GM12872 (cell line): ENCODE results near the gene TBC1D30.

ENCODE experiments used
- TF ChIP-seq, protein P1 (sequence below): IDR thresholded peaks from 3 replicates; pipeline ENCODE4 v1.5.1; 2011; ENCODE audit warnings: low read depth, mild to moderate bottlenecking, low read length, moderate library complexity; ENCODE audit not compliant: insufficient read depth

Gene TBC1D30

DNA sequence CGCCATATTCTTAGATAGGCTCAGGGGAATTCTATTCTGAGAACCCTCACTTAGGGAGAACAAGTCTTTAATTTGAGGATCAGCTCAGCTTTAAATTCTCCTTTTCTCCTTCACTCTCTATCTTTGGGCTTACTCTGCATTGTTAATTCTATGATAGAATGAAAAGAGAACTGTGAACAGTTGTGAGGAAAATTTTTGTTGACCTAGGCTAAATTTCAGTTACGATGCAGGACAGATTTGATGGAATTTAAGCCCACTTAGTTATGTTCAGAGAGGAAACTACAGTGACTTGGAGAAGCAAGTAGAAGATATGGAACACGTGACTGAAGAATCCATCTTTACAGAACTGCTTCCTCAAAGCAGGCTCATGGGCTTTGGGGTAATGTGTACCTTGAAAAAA lies 82.7 kb downstream of the TBC1D30 start:
- TF ChIP-seq, protein P1, sequence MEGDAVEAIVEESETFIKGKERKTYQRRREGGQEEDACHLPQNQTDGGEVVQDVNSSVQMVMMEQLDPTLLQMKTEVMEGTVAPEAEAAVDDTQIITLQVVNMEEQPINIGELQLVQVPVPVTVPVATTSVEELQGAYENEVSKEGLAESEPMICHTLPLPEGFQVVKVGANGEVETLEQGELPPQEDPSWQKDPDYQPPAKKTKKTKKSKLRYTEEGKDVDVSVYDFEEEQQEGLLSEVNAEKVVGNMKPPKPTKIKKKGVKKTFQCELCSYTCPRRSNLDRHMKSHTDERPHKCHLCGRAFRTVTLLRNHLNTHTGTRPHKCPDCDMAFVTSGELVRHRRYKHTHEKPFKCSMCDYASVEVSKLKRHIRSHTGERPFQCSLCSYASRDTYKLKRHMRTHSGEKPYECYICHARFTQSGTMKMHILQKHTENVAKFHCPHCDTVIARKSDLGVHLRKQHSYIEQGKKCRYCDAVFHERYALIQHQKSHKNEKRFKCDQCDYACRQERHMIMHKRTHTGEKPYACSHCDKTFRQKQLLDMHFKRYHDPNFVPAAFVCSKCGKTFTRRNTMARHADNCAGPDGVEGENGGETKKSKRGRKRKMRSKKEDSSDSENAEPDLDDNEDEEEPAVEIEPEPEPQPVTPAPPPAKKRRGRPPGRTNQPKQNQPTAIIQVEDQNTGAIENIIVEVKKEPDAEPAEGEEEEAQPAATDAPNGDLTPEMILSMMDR: no peak

DNA sequence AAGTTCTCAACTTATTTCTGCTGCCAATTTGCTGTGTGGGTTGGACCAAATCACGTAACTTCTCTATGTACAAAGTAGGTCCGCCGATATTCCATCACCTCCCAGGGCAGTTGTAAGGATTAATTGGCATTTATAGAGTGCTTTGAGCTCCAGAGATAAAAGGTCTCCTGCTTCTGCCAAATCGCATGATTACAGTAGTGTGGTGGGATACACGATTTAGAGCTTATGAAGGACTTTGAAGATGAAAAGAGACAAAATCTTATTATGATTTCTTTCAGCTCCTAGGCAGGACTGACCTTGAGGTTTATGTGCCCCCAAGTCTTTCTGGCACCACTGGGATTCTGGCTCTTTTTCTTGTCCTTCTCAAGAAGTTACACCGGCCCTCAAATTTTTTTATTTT lies 84.7 kb downstream of the TBC1D30 start:
- TF ChIP-seq, protein P1: no peak

DNA sequence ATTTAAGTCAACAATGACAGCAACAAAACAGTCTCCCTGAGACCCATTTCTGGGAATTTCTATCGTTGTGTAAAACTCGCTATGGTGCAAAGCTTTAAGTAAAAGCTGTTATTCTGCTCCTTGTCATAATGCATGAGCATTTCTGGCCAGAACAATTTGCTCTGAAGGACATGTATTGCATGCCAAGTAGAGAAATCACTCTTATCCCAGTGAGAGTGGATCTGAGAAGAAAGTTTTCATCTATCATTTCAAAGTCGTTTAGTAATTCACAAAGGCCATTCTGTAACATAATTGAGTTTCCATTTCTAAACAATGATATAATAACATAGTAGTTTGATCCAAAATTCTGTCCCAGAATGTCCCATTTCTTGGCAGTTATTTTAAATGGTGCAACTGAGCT lies 86.6 kb downstream of the TBC1D30 start:
- TF ChIP-seq, protein P1: no peak

DNA sequence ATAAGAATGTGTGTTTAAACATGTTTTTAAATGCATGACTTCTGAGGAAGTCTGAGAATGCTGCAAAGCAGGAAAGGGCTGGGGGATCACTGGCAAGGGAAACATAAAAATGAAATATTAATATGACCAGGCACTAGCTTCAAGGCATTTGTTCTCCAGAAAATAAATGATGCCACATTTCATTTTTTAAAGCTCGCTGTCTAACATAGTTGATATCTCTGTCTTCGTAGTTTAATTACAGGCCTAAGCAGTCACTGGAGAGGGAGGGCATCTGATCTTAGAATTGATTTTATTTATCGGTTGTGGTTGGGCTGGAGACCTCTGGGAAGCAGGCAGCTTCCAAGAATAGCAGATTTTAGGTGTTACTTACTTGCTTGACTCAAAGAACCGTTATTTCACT lies 87.5 kb downstream of the TBC1D30 start:
- TF ChIP-seq, protein P1: no peak

DNA sequence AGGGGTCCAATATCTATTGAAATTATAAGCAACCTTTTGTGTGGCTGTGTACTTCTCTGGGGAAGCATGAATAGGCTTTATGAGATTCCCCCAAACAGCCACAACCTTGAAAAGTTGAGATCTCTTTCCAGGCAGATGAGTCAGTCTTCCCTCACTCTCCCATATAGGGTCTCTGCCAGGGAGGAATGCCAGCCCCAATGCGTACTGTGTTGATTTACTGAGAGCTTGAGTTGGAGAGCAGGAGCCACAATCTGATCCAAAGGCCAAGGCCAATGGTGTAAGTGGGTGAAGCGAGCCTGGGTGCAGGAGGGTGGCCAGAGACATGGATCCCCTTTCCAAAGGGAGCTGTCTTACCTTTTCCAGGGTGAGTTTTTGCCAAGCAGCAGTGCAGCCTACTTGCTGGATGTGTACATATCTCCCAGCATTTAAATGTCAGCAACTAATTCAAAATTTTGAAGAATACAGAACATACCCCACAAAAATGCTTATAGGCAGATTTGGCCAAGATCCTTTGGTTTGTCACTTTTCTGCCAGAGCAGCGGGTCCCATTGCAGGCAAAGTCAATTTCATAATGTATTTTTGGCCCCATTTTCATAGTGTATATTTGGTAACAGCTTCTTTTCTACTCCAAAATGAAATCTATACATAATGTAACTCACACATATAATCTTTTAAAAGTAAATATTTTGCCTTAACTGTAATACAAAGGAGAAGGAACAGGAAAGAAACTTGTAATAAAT lies 88.2 kb downstream of the TBC1D30 start:
- TF ChIP-seq, protein P1: no peak

DNA sequence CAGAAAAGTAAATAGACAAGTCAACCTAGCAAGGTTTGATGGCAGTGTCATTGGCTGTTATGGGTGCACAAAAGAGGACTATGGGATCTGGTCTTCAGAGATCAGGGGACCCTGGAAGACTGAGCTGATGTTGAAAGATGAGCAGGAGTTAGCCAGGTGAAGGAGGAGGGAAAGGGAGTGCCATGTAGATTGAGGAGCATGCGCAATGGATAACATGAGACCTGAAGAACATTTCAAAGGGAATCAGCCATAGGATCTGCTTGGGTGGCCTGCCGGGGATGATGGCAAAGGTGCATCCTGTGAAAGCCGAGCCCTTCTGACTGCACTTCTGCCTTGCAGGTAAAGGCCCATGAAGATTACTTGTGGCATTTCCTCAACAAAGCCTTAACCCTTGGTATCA lies 90.8 kb downstream of the TBC1D30 start:
- TF ChIP-seq, protein P1: no peak

DNA sequence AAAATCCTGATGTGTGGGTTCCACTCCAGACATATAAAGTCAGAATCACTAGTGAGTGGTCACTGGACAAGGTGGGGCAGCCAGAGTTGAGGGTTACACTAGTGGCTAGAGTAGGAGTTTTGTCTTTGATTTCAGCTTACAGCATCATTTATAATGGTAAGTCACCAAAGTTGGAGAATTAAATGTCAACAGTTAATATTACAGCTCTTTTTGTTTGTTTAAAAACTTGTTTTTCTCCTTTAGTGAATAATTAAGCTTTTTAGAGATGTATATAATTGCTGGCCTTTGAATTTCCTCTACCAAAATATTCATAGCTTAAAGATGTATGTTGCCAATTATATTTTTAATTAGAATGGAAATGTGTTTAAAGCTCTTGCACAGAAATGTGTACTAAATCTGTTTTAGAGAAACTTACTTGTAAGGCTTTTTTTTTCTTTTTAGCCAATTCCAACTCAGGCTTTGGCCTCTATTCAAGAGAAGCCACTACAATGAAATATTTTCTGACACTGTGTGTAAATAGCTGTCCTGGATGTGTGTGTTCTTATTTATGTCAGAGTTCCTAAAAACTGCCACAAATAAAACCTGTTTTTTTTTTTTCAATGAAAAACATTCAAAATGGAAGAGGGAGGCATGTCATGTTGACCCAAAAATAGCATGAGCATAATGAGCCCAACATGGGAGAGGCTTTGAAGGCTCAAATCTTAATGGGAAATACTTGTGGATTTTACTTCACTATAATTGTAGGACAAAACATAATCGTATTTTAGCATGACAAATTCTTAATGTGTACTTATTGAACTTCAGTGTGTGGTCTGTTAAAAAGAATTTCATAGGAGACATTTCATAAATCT lies 92.2 kb downstream of the TBC1D30 start:
- TF ChIP-seq, protein P1: no peak
